KMS-11 (cell line): ENCODE measurements around the gene WDR46.

ENCODE experiments used
- H2AFZ ChIP-seq: fragments of 200-600 bp; sonication (generic); 2 replicates; pipeline ENCODE4 v1.6.1; 2016; ENCODE audit warnings: antibody characterized with exemption, mixed run types, low read depth
- H3K27ac ChIP-seq: fragments of 200-600 bp; sonication (generic); 2 replicates; pipeline ENCODE4 v1.6.1; 2016; ENCODE audit warnings: mild to moderate bottlenecking, mixed run types
- H3K27me3 ChIP-seq: fragments of 200-600 bp; sonication (generic); 2 replicates; pipeline ENCODE4 v1.6.1; 2017; ENCODE audit warnings: mild to moderate bottlenecking, low read depth, mixed run types, moderate library complexity; ENCODE audit not compliant: insufficient read depth
- H3K36me3 ChIP-seq: fragments of 200-600 bp; sonication (generic); 2 replicates; pipeline ENCODE4 v1.6.1; 2017; ENCODE audit warnings: mild to moderate bottlenecking, mixed run types; ENCODE audit not compliant: insufficient read depth
- H3K4me1 ChIP-seq: fragments of 200-600 bp; sonication (generic); 2 replicates; pipeline ENCODE4 v1.6.1; 2016; ENCODE audit warnings: mild to moderate bottlenecking, low read depth, mixed run types; ENCODE audit not compliant: poor library complexity, severe bottlenecking
- H3K4me2 ChIP-seq: fragments of 200-600 bp; sonication (generic); 2 replicates; pipeline ENCODE4 v1.7.0; 2016; ENCODE audit warnings: mild to moderate bottlenecking, mixed run types
- H3K4me3 ChIP-seq: fragments of 200-600 bp; sonication (generic); IDR thresholded peaks from 2 replicates; pipeline ENCODE4 v1.6.1; 2017; ENCODE audit warnings: low read depth, low read length, mixed read lengths; ENCODE audit not compliant: insufficient read depth
- H3K79me2 ChIP-seq: fragments of 200-600 bp; sonication (generic); 2 replicates; pipeline ENCODE4 v1.6.1; 2016; ENCODE audit warnings: low read depth, mixed run types; ENCODE audit not compliant: insufficient read depth
- H3K9ac ChIP-seq: fragments of 200-600 bp; sonication (generic); 2 replicates; pipeline ENCODE4 v1.6.1; 2016; ENCODE audit warnings: mild to moderate bottlenecking, mixed run types
- H4K20me1 ChIP-seq: fragments of 200-600 bp; sonication (generic); 2 replicates; pipeline ENCODE4 v1.6.1; 2016; ENCODE audit warnings: mild to moderate bottlenecking, mixed run types; ENCODE audit not compliant: insufficient read depth
- CTCF ChIP-seq: fragments of 200-600 bp; sonication (generic); conservative IDR thresholded peaks from 2 replicates; pipeline ENCODE4 v1.6.1; 2017; ENCODE audit warnings: low read depth, mild to moderate bottlenecking, antibody characterized with exemption, low read length, moderate library complexity, mixed read lengths

Gene WDR46

GRCh38 chr6:33313105-33313708 is 24.2 kb upstream of the WDR46 start:
- Histone ChIP-seq H3K4me2 (peak overlapping the region; percentile 97), H4K20me1 (no peaks in the 10 kb centered on the region), H3K27ac (peak overlapping the region; percentile 84), H3K4me1 (peaks cover 34% of the 10 kb centered on the region), H3K9ac (peak overlapping the region; percentile 72), H2AFZ (peak overlapping the region; percentile 42; the same call in 1 of the 2 replicates), H3K79me2 (peaks cover 29% of the 10 kb centered on the region), H3K36me3 (no peaks in the 10 kb centered on the region), H3K27me3 (no peaks in the 10 kb centered on the region), H3K4me3 (no peak overlapping the region)
- TF ChIP-seq CTCF: no peak

- peak overlapping the region; percentile 84 for H3K27ac ChIP-seq
- no peak overlapping the region for H3K4me3 ChIP-seq
- H3K4me2 ChIP-seq: peak overlapping the region; percentile 97
- H4K20me1 ChIP-seq: no peaks in the 10 kb centered on the region
- H3K4me1 ChIP-seq: peaks cover 34% of the 10 kb centered on the region
- H3K27me3 ChIP-seq: no peaks in the 10 kb centered on the region
- no peak for TF ChIP-seq CTCF
- peak overlapping the region; percentile 72 for H3K9ac ChIP-seq
- H3K36me3 ChIP-seq: no peaks in the 10 kb centered on the region
- H3K79me2 ChIP-seq: peaks cover 30% of the 10 kb centered on the region
- peak overlapping the region; percentile 42; the same call in 1 of the 2 replicates for H2AFZ ChIP-seq
Measured at GRCh38 chr6:33312361-33313104, 23.5 kb upstream of the WDR46 start.

DNA sequence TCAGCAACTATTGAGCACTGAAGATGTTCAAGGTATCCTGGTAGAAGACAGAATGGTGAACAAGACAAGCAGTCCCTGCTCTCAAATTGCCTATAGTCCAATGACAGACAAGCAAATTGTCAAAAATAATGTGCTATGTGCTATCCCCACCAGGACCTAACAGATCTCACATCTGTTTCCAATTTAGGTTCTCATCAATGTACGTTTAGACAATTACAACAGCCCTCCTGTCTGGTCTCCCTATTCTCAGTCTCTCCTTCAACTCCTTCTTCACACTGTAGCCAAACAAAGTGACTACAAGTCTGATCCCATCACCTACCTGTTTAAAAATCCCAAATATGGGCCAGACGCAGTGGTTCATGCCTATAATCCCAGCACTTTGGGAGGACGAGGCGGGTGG is 17.3 kb upstream of the WDR46 start:
- H3K4me3 ChIP-seq: no peak overlapping the region
- H3K4me2 ChIP-seq: no peak overlapping the region
- H3K36me3 ChIP-seq: no peaks in the 10 kb centered on the region
- peaks cover 25% of the 10 kb centered on the region for H3K79me2 ChIP-seq
- peaks cover 10% of the 10 kb centered on the region for H3K4me1 ChIP-seq
- H3K27ac ChIP-seq: no peak overlapping the region
- H2AFZ ChIP-seq: no peak overlapping the region
- no peaks in the 10 kb centered on the region for H3K27me3 ChIP-seq
- H4K20me1 ChIP-seq: no peaks in the 10 kb centered on the region
- TF ChIP-seq CTCF: no peak
- H3K9ac ChIP-seq: no peak overlapping the region

DNA sequence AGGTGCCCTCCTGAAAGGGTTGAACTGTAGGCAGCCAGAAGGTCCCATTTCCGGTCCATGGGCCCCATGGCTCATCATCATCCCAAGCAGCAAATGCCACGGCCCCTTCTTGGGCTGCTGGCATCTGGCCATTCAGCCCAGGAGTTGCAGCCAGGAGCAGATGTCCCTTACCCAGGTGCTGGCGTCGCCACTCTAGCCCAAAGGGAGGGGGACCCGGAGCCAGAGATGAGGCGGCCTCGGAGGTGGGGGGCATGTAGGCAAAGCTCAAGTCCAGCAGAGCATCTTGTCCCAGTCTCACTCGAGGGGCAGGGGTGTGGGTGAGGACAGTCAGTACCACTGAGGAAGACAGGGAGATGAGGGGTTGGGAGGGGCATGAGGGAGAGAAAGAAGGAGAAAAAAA is 16.0 kb upstream of the WDR46 start:
- no peak overlapping the region for H3K4me2 ChIP-seq
- no peak overlapping the region for H3K27ac ChIP-seq
- H3K9ac ChIP-seq: no peak overlapping the region
- H3K4me1 ChIP-seq: peaks cover 5% of the 10 kb centered on the region
- TF ChIP-seq CTCF: no peak
- H3K79me2 ChIP-seq: peaks cover 12% of the 10 kb centered on the region; the same call in 1 of the 2 replicates
- no peaks in the 10 kb centered on the region for H3K27me3 ChIP-seq
- no peaks in the 10 kb centered on the region for H4K20me1 ChIP-seq
- H3K4me3 ChIP-seq: no peak overlapping the region
- no peaks in the 10 kb centered on the region for H3K36me3 ChIP-seq
- H2AFZ ChIP-seq: no peak overlapping the region
